SJCRH30 (cell line): ENCODE data around the gene TPM3. TPM values are rescaled to one million over a fixed set of nuclear protein-coding genes. Genes with fewer than 3 reads are reported as not detected.

Source experiments
- DNase-seq, 2 experiments: peaks; one replicate each; pipeline ENCODE4 v3.0.0-alpha.2; 2015 to 2020
- H3K27ac ChIP-seq: fragments of 250-450 bp; sonication (Bioruptor Pico); 2 replicates; pipeline ENCODE4 v1.5.1; 2020; ENCODE audit warnings: mild to moderate bottlenecking, moderate library complexity
- H3K27me3 ChIP-seq: fragments of 250-450 bp; sonication (Bioruptor Pico); 2 replicates; pipeline ENCODE4 v1.5.1; 2020; ENCODE audit warnings: mild to moderate bottlenecking, moderate library complexity
- H3K36me3 ChIP-seq: fragments of 250-450 bp; sonication (Bioruptor Pico); 2 replicates; pipeline ENCODE4 v1.5.1; 2020; ENCODE audit warnings: mild to moderate bottlenecking, moderate library complexity
- H3K4me1 ChIP-seq: fragments of 250-450 bp; sonication (Bioruptor Pico); 2 replicates; pipeline ENCODE4 v1.5.1; 2020; ENCODE audit warnings: mild to moderate bottlenecking, moderate library complexity
- H3K4me3 ChIP-seq: fragments of 250-450 bp; sonication (Bioruptor Pico); 2 replicates; pipeline ENCODE4 v1.5.1; 2020; ENCODE audit warnings: mild to moderate bottlenecking, moderate library complexity
- H3K9me3 ChIP-seq: fragments of 250-450 bp; sonication (Bioruptor Pico); replicated peaks from 2 replicates; pipeline ENCODE4 v1.5.1; 2020; ENCODE audit warnings: mild to moderate bottlenecking, moderate library complexity
- total RNA-seq: library from RNA; depleted of rRNA; stranded (reverse); fragments of >200 nt; shearing (Covaris generic); gene quantifications from 2 replicates; pipeline ENCODE4 v1.2.3, GENCODE V29; 2014

Gene TPM3
- total RNA-seq, 1 experiment from 2014 or later = 262 TPM

GRCh38 chr1:154186852-154187501, 4.9 kb downstream of the TPM3 start:
- H3K27me3 ChIP-seq = no peaks in the 10 kb centered on the region
- H3K36me3 ChIP-seq = no peaks in the 10 kb centered on the region
- peaks cover 20% of the 10 kb centered on the region for H3K4me1 ChIP-seq
- H3K4me3 ChIP-seq = no peak overlapping the region
- H3K27ac ChIP-seq = peak overlapping the region; percentile 59
- H3K9me3 ChIP-seq = no peaks in the 10 kb centered on the region
- DNase-seq = no peak

GRCh38 chr1:154186177-154186576, 5.7 kb downstream of the TPM3 start:
- H3K27ac ChIP-seq = peak overlapping the region; percentile 59

GRCh38 chr1:154183046-154183915, 8.6 kb downstream of the TPM3 start:
- Histone ChIP-seq H3K9me3 (no peaks in the 10 kb centered on the region), H3K4me1 (peaks cover 12% of the 10 kb centered on the region), H3K27me3 (no peaks in the 10 kb centered on the region), H3K27ac (peak overlapping the region; percentile 51), H3K4me3 (peak overlapping the region; percentile 78), H3K36me3 (peaks cover 7% of the 10 kb centered on the region)
- peak; percentile 96 to 97 for DNase-seq

More at GRCh38 chr1:154186177-154186576, 5.7 kb downstream of the TPM3 start:
- Histone ChIP-seq H3K4me1 (peaks cover 17% of the 10 kb centered on the region), H3K36me3 (no peaks in the 10 kb centered on the region), H3K9me3 (no peaks in the 10 kb centered on the region), H3K27me3 (no peaks in the 10 kb centered on the region), H3K4me3 (no peak overlapping the region)
- peak; percentile 79 to 88 for DNase-seq

GRCh38 chr1:154182344-154183045, 9.4 kb downstream of the TPM3 start:
- Histone ChIP-seq H3K36me3 (peaks cover 12% of the 10 kb centered on the region), H3K27me3 (no peaks in the 10 kb centered on the region), H3K9me3 (no peaks in the 10 kb centered on the region), H3K27ac (peak overlapping the region; percentile 51), H3K4me1 (peaks cover 12% of the 10 kb centered on the region), H3K4me3 (peak overlapping the region; percentile 78)
- DNase-seq = peak; percentile 81 to 83

- Histone ChIP-seq H3K9me3 (no peaks in the 10 kb centered on the region), H3K4me1 (peaks cover 10% of the 10 kb centered on the region), H3K4me3 (peak overlapping the region; percentile 78), H3K36me3 (peaks cover 12% of the 10 kb centered on the region), H3K27me3 (no peaks in the 10 kb centered on the region), H3K27ac (peak overlapping the region; percentile 51; the same call in 1 of the 2 replicates)
- no peak for DNase-seq
Observed at GRCh38 chr1:154181944-154182343, 10.0 kb downstream of the TPM3 start.

GRCh38 chr1:154179946-154180687, 11.8 kb downstream of the TPM3 start:
- Histone ChIP-seq H3K36me3 (peaks cover 20% of the 10 kb centered on the region), H3K27ac (no peak overlapping the region), H3K4me3 (no peak overlapping the region), H3K4me1 (no peaks in the 10 kb centered on the region), H3K9me3 (no peaks in the 10 kb centered on the region), H3K27me3 (no peaks in the 10 kb centered on the region)
- DNase-seq = no peak

GRCh38 chr1:154178911-154179811, 12.7 kb downstream of the TPM3 start:
- Histone ChIP-seq H3K27ac (no peak overlapping the region), H3K4me3 (no peak overlapping the region), H3K4me1 (no peaks in the 10 kb centered on the region)

GRCh38 chr1:154178013-154178412, 13.9 kb downstream of the TPM3 start:
- H3K27me3 ChIP-seq = no peaks in the 10 kb centered on the region
- H3K9me3 ChIP-seq = no peaks in the 10 kb centered on the region
- H3K4me3 ChIP-seq = no peak overlapping the region
- no peak for DNase-seq
- H3K36me3 ChIP-seq = peaks cover 32% of the 10 kb centered on the region
- H3K27ac ChIP-seq = no peak overlapping the region
- no peaks in the 10 kb centered on the region for H3K4me1 ChIP-seq

More at GRCh38 chr1:154178911-154179811, 12.7 kb downstream of the TPM3 start:
- H3K36me3 ChIP-seq = peaks cover 23% of the 10 kb centered on the region
- no peak for DNase-seq
- H3K27me3 ChIP-seq = no peaks in the 10 kb centered on the region
- H3K9me3 ChIP-seq = no peaks in the 10 kb centered on the region

GRCh38 chr1:154176337-154176736, 15.6 kb downstream of the TPM3 start:
- Histone ChIP-seq H3K4me1 (no peaks in the 10 kb centered on the region), H3K4me3 (no peak overlapping the region), H3K36me3 (peaks cover 49% of the 10 kb centered on the region), H3K27me3 (no peaks in the 10 kb centered on the region), H3K27ac (no peak overlapping the region), H3K9me3 (no peaks in the 10 kb centered on the region)
- no peak for DNase-seq

GRCh38 chr1:154174654-154175053, 17.2 kb downstream of the TPM3 start:
- H3K9me3 ChIP-seq = no peaks in the 10 kb centered on the region
- H3K4me3 ChIP-seq = no peak overlapping the region
- H3K4me1 ChIP-seq = no peaks in the 10 kb centered on the region
- no peaks in the 10 kb centered on the region for H3K27me3 ChIP-seq
- no peak for DNase-seq
- H3K36me3 ChIP-seq = peaks cover 57% of the 10 kb centered on the region
- H3K27ac ChIP-seq = no peak overlapping the region

GRCh38 chr1:154171880-154172279, 20.0 kb downstream of the TPM3 start:
- DNase-seq = no peak
- Histone ChIP-seq H3K9me3 (no peaks in the 10 kb centered on the region), H3K36me3 (peaks cover 79% of the 10 kb centered on the region), H3K27me3 (no peaks in the 10 kb centered on the region), H3K4me3 (no peak overlapping the region), H3K27ac (no peak overlapping the region), H3K4me1 (no peaks in the 10 kb centered on the region)

GRCh38 chr1:154171223-154171583, 20.7 kb downstream of the TPM3 start:
- H3K27ac ChIP-seq = no peak overlapping the region
- H3K4me1 ChIP-seq = no peaks in the 10 kb centered on the region
- H3K27me3 ChIP-seq = no peaks in the 10 kb centered on the region
- peaks cover 86% of the 10 kb centered on the region for H3K36me3 ChIP-seq
- no peak overlapping the region for H3K4me3 ChIP-seq
- no peak for DNase-seq
- no peaks in the 10 kb centered on the region for H3K9me3 ChIP-seq

GRCh38 chr1:154170547-154171222, 21.2 kb downstream of the TPM3 start:
- no peaks in the 10 kb centered on the region for H3K27me3 ChIP-seq
- H3K4me1 ChIP-seq = no peaks in the 10 kb centered on the region
- H3K4me3 ChIP-seq = no peak overlapping the region
- H3K36me3 ChIP-seq = peaks cover 89% of the 10 kb centered on the region
- no peaks in the 10 kb centered on the region for H3K9me3 ChIP-seq
- H3K27ac ChIP-seq = no peak overlapping the region
- DNase-seq = no peak
